B cell (primary cell): ENCODE data around the gene S100A1. TPM values are rescaled to one million over a fixed set of nuclear protein-coding genes. Genes with fewer than 3 reads are reported as not detected.

Experiments
- ATAC-seq: fragments of 200-7000 bp; cut with Tn5 transposase; one replicate; pipeline ENCODE4 v1.10.0; 2021; ENCODE audit warnings: low read depth, mild to moderate bottlenecking, moderate number of reproducible peaks, moderate library complexity
- CTCF ChIA-PET: fragments of 350-600 bp; sonication (Branson Sonifier 250); formaldehyde crosslinking; loops from one replicate; lab custom pipeline; 2021; ENCODE audit warnings: antibody characterized with exemption, inconsistent platforms; lab: Charles Lee
- POLR2A ChIA-PET: fragments of 350-600 bp; sonication (Branson Sonifier 250); formaldehyde crosslinking; loops from one replicate; lab custom pipeline; 2021; ENCODE audit warnings: antibody characterized with exemption; lab: Charles Lee
- DNase-seq: peaks from one replicate; pipeline ENCODE4 v3.0.0; 2013
- H2AFZ ChIP-seq: 2 replicates; pipeline ENCODE4 v1.6.1; 2012; ENCODE audit warnings: mild to moderate bottlenecking, low read depth, low read length; ENCODE audit not compliant: insufficient read depth, poor library complexity, severe bottlenecking
- H3K27ac ChIP-seq, 2 donors: 1 replicate in 1 of 2; 2 replicates in 1 of 2; pipeline ENCODE4 v1.5.1; 2012 to 2013; ENCODE audit warnings: low read length in 2 of 2, mild to moderate bottlenecking in 2 of 2, moderate library complexity in 1 of 2
- H3K27me3 ChIP-seq, 4 experiments: fragments of 200-600 bp in 1 of 4; sonication (generic) in 1 of 4; replicated peaks in 1 of 4; 1 replicate in 2 of 4; 2 replicates in 2 of 4; pipeline versions ENCODE4 v1.6.1 to v1.7.0; 2013 to 2016; ENCODE audit warnings: low read length in 3 of 4, mild to moderate bottlenecking in 2 of 4, mixed read lengths in 1 of 4, moderate library complexity in 1 of 4; ENCODE audit not compliant: insufficient read depth in 4 of 4, control insufficient read depth in 3 of 4; ENCODE audit errors: control extremely low read depth in 1 of 4
- H3K36me3 ChIP-seq, 2 experiments: replicated peaks in 1 of 2; 1 replicate in 1 of 2; 2 replicates in 1 of 2; pipeline versions ENCODE4 v1.6.1 to v1.7.1; 2013; ENCODE audit warnings: low read length in 1 of 2; ENCODE audit not compliant: insufficient read depth in 2 of 2, control insufficient read depth in 1 of 2; ENCODE audit errors: control extremely low read depth in 1 of 2, extremely low read depth in 1 of 2
- H3K4me1 ChIP-seq, 2 donors: fragments of 200-600 bp in 1 of 2; sonication (generic) in 1 of 2; 1 replicate in 1 of 2; 2 replicates in 1 of 2; pipeline versions ENCODE4 v1.5.1 to v1.6.1; 2013 to 2017; ENCODE audit warnings: low read length in 2 of 2; ENCODE audit not compliant: control insufficient read depth in 2 of 2, insufficient read depth in 2 of 2
- H3K4me2 ChIP-seq: replicated peaks from 2 replicates; pipeline ENCODE3; 2012; ENCODE audit warnings: mild to moderate bottlenecking, low read depth, low read length; ENCODE audit not compliant: poor library complexity, severe bottlenecking
- H3K4me3 ChIP-seq, 5 experiments: fragments of 200-600 bp in 1 of 5; sonication (generic) in 1 of 5; 1 replicate in 3 of 5; 2 replicates in 2 of 5; pipeline versions ENCODE4 v1.5.1 to v1.7.0; 2011 to 2016; ENCODE audit warnings: low read length in 4 of 5, mild to moderate bottlenecking in 4 of 5, low read depth in 2 of 5, control low read depth in 1 of 5, moderate library complexity in 1 of 5; ENCODE audit not compliant: insufficient read depth in 1 of 5; ENCODE audit errors: control extremely low read depth in 1 of 5, extremely low read depth in 1 of 5
- H3K79me2 ChIP-seq: fragments of 200-600 bp; sonication (generic); one replicate; pipeline ENCODE4 v1.6.0; 2016; ENCODE audit warnings: low read length; ENCODE audit not compliant: control insufficient read depth, insufficient read depth
- H3K9ac ChIP-seq: fragments of 200-600 bp; sonication (generic); 2 replicates; pipeline ENCODE4 v1.6.1; 2017; ENCODE audit warnings: mild to moderate bottlenecking, low read length, moderate library complexity
- H3K9me3 ChIP-seq, 3 donors: one replicate each; pipeline versions ENCODE4 v1.6.1 to v1.7.1; 2013; ENCODE audit warnings: low read length in 2 of 3; ENCODE audit not compliant: control insufficient read depth in 2 of 3, insufficient read depth in 1 of 3; ENCODE audit errors: control extremely low read depth in 1 of 3
- H4K20me1 ChIP-seq: 2 replicates; pipeline ENCODE4 v1.6.0; 2012; ENCODE audit warnings: mild to moderate bottlenecking, low read length; ENCODE audit not compliant: insufficient read depth, control insufficient read depth, poor library complexity, severe bottlenecking
- H3K27ac Mint-ChIP-seq: one replicate; pipeline ENCODE4 v1.8.0; 2021; ENCODE audit warnings: mixed read lengths
- H3K27me3 Mint-ChIP-seq: one replicate; pipeline ENCODE4 v1.8.0; 2021; ENCODE audit warnings: mixed read lengths
- H3K4me1 Mint-ChIP-seq: one replicate; pipeline ENCODE4 v1.8.0; 2021; ENCODE audit warnings: mixed read lengths
- H3K4me3 Mint-ChIP-seq: one replicate; pipeline ENCODE4 v1.8.0; 2021; ENCODE audit warnings: mixed read lengths
- H3K9me3 Mint-ChIP-seq: one replicate; pipeline ENCODE4 v1.8.0; 2022; ENCODE audit warnings: mixed read lengths; ENCODE audit not compliant: insufficient read depth
- CTCF ChIP-seq: fragments of 200-600 bp; IDR thresholded peaks from one replicate; pipeline ENCODE4 v1.8.0; 2022; ENCODE audit warnings: antibody characterized with exemption, mild to moderate bottlenecking
- EZH2 ChIP-seq: IDR thresholded peaks from 2 replicates; pipeline ENCODE4 v1.6.1; 2012; ENCODE audit warnings: borderline replicate concordance, low read depth, mild to moderate bottlenecking, moderate library complexity, low read length; ENCODE audit not compliant: insufficient read depth, poor library complexity, severe bottlenecking
- WGBS: methylation state at CpG from one replicate; pipeline ENCODE4 v1.1.5; 2013; ENCODE audit warnings: missing lambda C conversion rate; ENCODE audit not compliant: insufficient coverage; 5-methylcytosine and 5-hydroxymethylcytosine counted together
- intact Hi-C: fragments of 100-400 bp; cut with micrococcal nuclease; formaldehyde crosslinking; loops from one replicate; pipeline ENCODE4 v1.10.0; 2022
- polyA plus RNA-seq: library from polyadenylated mRNA; depleted of rRNA; stranded (reverse); fragments of >200 nt; gene quantifications from 2 replicates; pipeline ENCODE4 v1.2.3, GENCODE V29; 2012
- total RNA-seq, 2 donors: library from RNA; stranded (reverse); fragments of 120-200 nt in 1 of 2; gene quantifications; 1 replicate in 1 of 2; 2 replicates in 1 of 2; pipeline versions ENCODE4 v1.2.3 to v1.2.4, GENCODE V29; 2013 to 2022

Gene S100A1
- total and polyA plus RNA-seq, 2 donors (not counting 1 experiment from before 2014, with no cell fraction given) = not detected

DNA sequence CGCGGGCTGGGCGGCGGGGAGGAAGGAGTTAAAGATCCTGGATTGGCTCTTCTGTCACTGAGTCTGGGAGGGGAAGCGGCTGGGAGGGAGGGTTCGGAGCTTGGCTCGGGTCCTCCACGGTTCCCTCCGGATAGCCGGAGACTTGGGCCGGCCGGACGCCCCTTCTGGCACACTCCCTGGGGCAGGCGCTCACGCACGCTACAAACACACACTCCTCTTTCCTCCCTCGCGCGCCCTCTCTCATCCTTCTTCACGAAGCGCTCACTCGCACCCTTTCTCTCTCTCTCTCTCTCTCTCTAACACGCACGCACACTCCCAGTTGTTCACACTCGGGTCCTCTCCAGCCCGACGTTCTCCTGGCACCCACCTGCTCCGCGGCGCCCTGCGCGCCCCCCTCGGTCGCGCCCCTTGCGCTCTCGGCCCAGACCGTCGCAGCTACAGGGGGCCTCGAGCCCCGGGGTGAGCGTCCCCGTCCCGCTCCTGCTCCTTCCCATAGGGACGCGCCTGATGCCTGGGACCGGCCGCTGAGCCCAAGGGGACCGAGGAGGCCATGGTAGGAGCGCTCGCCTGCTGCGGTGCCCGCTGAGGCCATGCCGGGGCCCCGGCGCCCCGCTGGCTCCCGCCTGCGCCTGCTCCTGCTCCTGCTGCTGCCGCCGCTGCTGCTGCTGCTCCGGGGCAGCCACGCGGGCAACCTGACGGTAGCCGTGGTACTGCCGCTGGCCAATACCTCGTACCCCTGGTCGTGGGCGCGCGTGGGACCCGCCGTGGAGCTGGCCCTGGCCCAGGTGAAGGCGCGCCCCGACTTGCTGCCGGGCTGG, 50.5 kb downstream of the S100A1 start, which contains the start of gene NPR1:
Gene NPR1 (plus strand): TSS at position 170 of the 818 bp plus-strand sequence. CDS start 421 bp downstream, at position 591.
- peaks cover 51% of the 10 kb centered on the region for H3K27me3 Mint-ChIP-seq
- H4K20me1 ChIP-seq = no peaks in the 10 kb centered on the region
- peaks cover 0 to 8% (median 0%) of the 10 kb centered on the region in 3 donors for H3K9me3 ChIP-seq
- DNase-seq = peak; percentile 62
- H2AFZ ChIP-seq = peak within 1 kb of the TSS; percentile 86
- WGBS = 3% methylated on average over 72 of the region's 78 CpGs
- peak within 1 kb of the TSS; percentile 16 to 57 (median 48) for H3K4me3 ChIP-seq
- peak within 1 kb of the TSS; percentile 94 for H3K4me3 Mint-ChIP-seq
- H3K4me1 ChIP-seq = peaks cover 26 to 30% of the 10 kb centered on the region in 2 donors
- peak within 1 kb of the TSS; percentile 88 for H3K4me2 ChIP-seq
- no peaks in the 10 kb centered on the region for H3K36me3 ChIP-seq
- no peaks in the 10 kb centered on the region for H3K9me3 Mint-ChIP-seq
- ChIA-PET CTCF (interaction anchor here (0.6 to 6.4 kb wide), 9 partner anchors 72 to 312 kb away, joined by 3 to 50 read pairs (median 4); partner anchors contain the start of genes RAB13, RPS27 and SLC27A3), POLR2A (interaction anchor here (0.6 to 1.7 kb wide), 4 partner anchors 45 to 622 kb away, joined by 3 to 4 read pairs (median 4); partner anchors contain the start of gene CHTOP)
- peaks cover 0 to 37% (median 24%) of the 10 kb centered on the region in 4 experiments for H3K27me3 ChIP-seq
- intact Hi-C loops = loop anchor here (5.0 to 10.0 kb wide), 2 partner anchors 144 to 166 kb away; partner anchors contain the start of gene S100A6
- H3K27ac ChIP-seq = no peak within 1 kb of the TSS
- H3K4me1 Mint-ChIP-seq = peaks cover 26% of the 10 kb centered on the region
- TF ChIP-seq CTCF (no peak), EZH2 (peak; percentile 86)
- peak; percentile 35 for ATAC-seq
- peak within 1 kb of the TSS; percentile 26 for H3K27ac Mint-ChIP-seq
- H3K79me2 ChIP-seq = no peaks in the 10 kb centered on the region
- H3K9ac ChIP-seq = peak within 1 kb of the TSS; percentile 63
